ENCODE data around the gene SLC41A1. TPM values are rescaled to one million over a fixed set of nuclear protein-coding genes. Genes with fewer than 3 reads are reported as not detected.

SLC41A1 gene
- total RNA-seq = 14.4 and 25.8 TPM in 2 replicates

GRCh38 chr1:205812878-205813754 lies at the start of gene SLC41A1:
TSS of gene SLC41A1 (minus strand) at chr1:205813198. CDS start at chr1:205810441, 2,757 bp downstream.

GRCh38 chr1:205849619-205850355 lies 36.8 kb upstream of the SLC41A1 start, which contains the start of gene PM20D1:
TSS of gene PM20D1 (minus strand) at chr1:205850132. CDS start at chr1:205850072, 60 bp downstream.

DNA sequence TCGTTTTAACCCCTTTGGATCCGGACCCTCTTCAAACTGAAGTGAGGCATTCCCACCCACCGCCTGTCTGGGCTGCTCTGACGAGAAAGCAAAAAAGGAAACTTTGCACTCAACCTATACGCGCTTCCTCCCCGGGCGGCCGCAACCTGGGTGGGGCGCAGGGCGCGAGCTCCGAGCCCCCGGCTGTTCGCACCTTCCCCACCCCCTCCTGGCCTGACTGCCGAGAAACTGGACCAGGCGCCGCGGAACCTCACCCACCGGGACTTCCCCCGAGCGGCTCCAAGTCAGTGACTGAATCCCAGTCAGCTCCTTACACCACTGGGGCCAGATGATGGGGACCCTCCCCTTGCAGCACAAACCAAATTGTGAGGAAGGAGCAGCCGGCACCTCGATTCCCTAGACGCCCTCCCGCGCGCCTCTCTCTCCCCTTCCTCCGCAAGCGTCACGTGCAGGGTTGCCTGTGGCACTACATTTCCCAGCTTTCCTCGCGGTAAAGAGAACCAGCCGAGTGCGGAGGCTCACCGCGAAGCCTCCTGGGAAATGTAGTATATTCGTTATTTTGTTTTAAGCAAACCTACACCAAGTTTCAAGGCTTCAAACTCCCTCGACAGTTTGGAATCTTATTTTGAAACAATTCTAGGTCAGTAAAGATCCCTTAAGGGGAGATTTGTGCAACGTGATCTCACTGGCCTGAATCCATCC lies 37.8 kb downstream of the SLC41A1 start, which contains the start of gene RAB29:
Gene RAB29 (minus strand): TSS at position 468 of the 702 bp plus-strand sequence. CDS start 526 bp downstream, outside the sequence.

GRCh38 chr1:205750138-205751035 lies 62.6 kb downstream of the SLC41A1 start, which contains the start of gene NUCKS1:
TSS of gene NUCKS1 (minus strand) at chr1:205750182. CDS start at chr1:205749973, 209 bp downstream.

Other genes starting within 250 kb of the SLC41A1 start
- 16.7 and 22.1 TPM in 2 replicates for gene ELK4, start 181.2 kb downstream of the SLC41A1 start, total RNA-seq
- gene SLC45A3, start 132.7 kb downstream of the SLC41A1 start, total RNA-seq = 1.4 and 3.1 TPM in 2 replicates
- gene NUCKS1, start 63.0 kb downstream of the SLC41A1 start, total RNA-seq = 110 and 126 TPM in 2 replicates
- gene RAB29, start 37.7 kb downstream of the SLC41A1 start, total RNA-seq = 16.1 and 35.4 TPM in 2 replicates
- gene PM20D1, start 36.9 kb upstream of the SLC41A1 start, total RNA-seq = not detected in 2 replicates
- under 0.01 TPM in 2 replicates for gene SLC26A9, start 130.3 kb upstream of the SLC41A1 start, total RNA-seq
- 1.7 and 22.7 TPM in 2 replicates for gene RAB7B, start 190.2 kb upstream of the SLC41A1 start, total RNA-seq
- gene CTSE, start 210.7 kb upstream of the SLC41A1 start, total RNA-seq = not detected in 2 replicates
- not detected in 2 replicates for gene RHEX, start 240.0 kb upstream of the SLC41A1 start, total RNA-seq